Endothelial cell of umbilical vein (primary cell): Measurements from ENCODE around the gene CALML5. TPM values are rescaled to one million over a fixed set of nuclear protein-coding genes. Genes with fewer than 3 reads are reported as not detected.

ENCODE experiments used
- BruUV-seq: library from RNA; stranded (reverse); fragments of 400-500 nt; replicated peaks from 2 replicates; lab custom pipeline; 2021; lab: Mats Ljungman, UMichigan
- CTCF ChIA-PET: fragments of 300-600, 350-600 bp; sonication (Branson Sonifier 250); formaldehyde crosslinking; loops from one replicate; lab custom pipeline; 2021; ENCODE audit warnings: antibody characterized with exemption, inconsistent platforms; lab: Charles Lee
- POLR2A ChIA-PET: fragments of 300-600, 350-600 bp; sonication (Branson Sonifier 250); formaldehyde crosslinking; loops from one replicate; lab custom pipeline; 2021; ENCODE audit warnings: antibody characterized with exemption, inconsistent platforms; lab: Charles Lee
- DNase-seq: peaks from one replicate; pipeline ENCODE4 v3.0.0-alpha.2; 2011; ENCODE audit warnings: low read depth, low spot score
- FAIRE-seq: peaks from 2 replicates; lab custom pipeline; 2011; peaks lifted over from hg19 to GRCh38; lab: Jason Lieb, UNC
- H2AFZ ChIP-seq: 2 replicates; pipeline ENCODE4 v1.6.0; 2012; ENCODE audit warnings: low read depth, low read length, control low read depth, inconsistent platforms
- H3K27ac ChIP-seq: 2 replicates; pipeline ENCODE4 v1.5.1; 2011; ENCODE audit warnings: low read depth, mild to moderate bottlenecking, control low read depth, low read length, moderate library complexity; ENCODE audit not compliant: insufficient read depth
- H3K27me3 ChIP-seq, 2 experiments: 2 replicates each; pipeline versions ENCODE4 v1.6.0 to v1.6.1; 2011; ENCODE audit warnings: low read length in 2 of 2, mixed read lengths in 1 of 2; ENCODE audit not compliant: control insufficient read depth in 2 of 2, insufficient read depth in 2 of 2
- H3K36me3 ChIP-seq, 2 experiments: 2 replicates in 1 of 2; 3 replicates in 1 of 2; pipeline ENCODE4 v1.5.1; 2011; ENCODE audit warnings: low read length in 2 of 2, mild to moderate bottlenecking in 1 of 2, moderate library complexity in 1 of 2; ENCODE audit not compliant: control insufficient read depth in 2 of 2, insufficient read depth in 2 of 2; ENCODE audit errors: extremely low read depth in 1 of 2
- H3K4me1 ChIP-seq: 3 replicates; pipeline ENCODE4 v1.5.1; 2011; ENCODE audit warnings: mild to moderate bottlenecking, low read length; ENCODE audit not compliant: control insufficient read depth, insufficient read depth; ENCODE audit errors: extremely low read depth
- H3K4me2 ChIP-seq: 2 replicates; pipeline ENCODE4 v1.6.1; 2011; ENCODE audit warnings: low read length, control low read depth, mixed read lengths; ENCODE audit not compliant: insufficient read depth
- H3K4me3 ChIP-seq, 3 experiments: fragments of 200-600 bp in 1 of 3; sonication (generic), shearing (Covaris generic) in 1 of 3; replicated peaks in 1 of 3; 2 replicates each; pipeline ENCODE4 v1.5.1; 2011 to 2016; ENCODE audit warnings: control low read depth in 3 of 3, low read length in 3 of 3, mild to moderate bottlenecking in 2 of 3, inconsistent platforms in 1 of 3, low read depth in 1 of 3, moderate library complexity in 1 of 3; ENCODE audit not compliant: insufficient read depth in 1 of 3
- H3K79me2 ChIP-seq: 2 replicates; pipeline ENCODE4 v1.6.0; 2012; ENCODE audit warnings: low read length, inconsistent platforms; ENCODE audit not compliant: control insufficient read depth, insufficient read depth
- H3K9ac ChIP-seq: replicated peaks from 2 replicates; pipeline ENCODE3; 2011; ENCODE audit warnings: low read length, control low read depth; ENCODE audit not compliant: insufficient read depth; ENCODE audit errors: extremely low read depth
- H3K9me1 ChIP-seq: replicated peaks from 3 replicates; pipeline ENCODE4 v1.6.0; 2011; ENCODE audit warnings: mild to moderate bottlenecking, low read length; ENCODE audit not compliant: control insufficient read depth, insufficient read depth; ENCODE audit errors: extremely low read depth
- H3K9me3 ChIP-seq: replicated peaks from 2 replicates; pipeline ENCODE4 v1.5.1; 2012; ENCODE audit warnings: low read length, inconsistent platforms; ENCODE audit not compliant: control insufficient read depth, insufficient read depth
- H4K20me1 ChIP-seq: replicated peaks from 2 replicates; pipeline ENCODE3; 2011; ENCODE audit warnings: mild to moderate bottlenecking, low read length; ENCODE audit not compliant: control insufficient read depth, insufficient read depth; ENCODE audit errors: extremely low read depth
- EZH2 ChIP-seq: IDR thresholded peaks from 2 replicates; pipeline ENCODE4 v1.6.1; 2012; ENCODE audit warnings: borderline replicate concordance, low read depth, mild to moderate bottlenecking, moderate library complexity, low read length, inconsistent platforms; ENCODE audit not compliant: severe bottlenecking
- FOS ChIP-seq: IDR thresholded peaks from 2 replicates; pipeline ENCODE4 v1.6.1; 2011; ENCODE audit warnings: mild to moderate bottlenecking, low read length, moderate library complexity, borderline replicate concordance; ENCODE audit not compliant: insufficient read depth
- JUN ChIP-seq: IDR thresholded peaks from 2 replicates; pipeline ENCODE4 v1.6.1; 2011; ENCODE audit warnings: borderline replicate concordance, low read depth; ENCODE audit not compliant: insufficient read length, insufficient read depth
- POLR2AphosphoS5 ChIP-seq: IDR thresholded peaks from 2 replicates; pipeline ENCODE4 v1.6.1; 2012; ENCODE audit warnings: low read depth, mild to moderate bottlenecking, control low read depth, low read length, moderate library complexity; ENCODE audit not compliant: insufficient read depth
- dilution Hi-C: fragments of 300-500 bp; cut with MboI; formaldehyde crosslinking; loops from one replicate; pipeline ENCODE4 v1.15.0; 2019; ENCODE audit warnings: low sequenced_read_pairs; ENCODE audit not compliant: extremely low pct_ligation_motif_present
- intact Hi-C: fragments of 100-400 bp; cut with micrococcal nuclease; formaldehyde crosslinking; loops from one replicate; pipeline ENCODE4 v1.10.0; 2022
- polyA plus RNA-seq, 4 experiments: library from polyadenylated mRNA; depleted of rRNA in 3 of 4; stranded (reverse) in 3 of 4; unstranded in 1 of 4; fragments of >200 nt; gene quantifications; 2 replicates each; pipeline versions ENCODE4 v1.2.1 to v1.2.3, GENCODE V29; 2011 to 2012; ENCODE audit warnings: missing spikeins in 1 of 4
- total RNA-seq: library from RNA; stranded (reverse); gene quantifications from 2 replicates; pipeline ENCODE4 v1.2.3, GENCODE V29; 2021
- TF ChIP-seq, protein P1 (sequence below), 2 donors: IDR thresholded peaks; 1 replicate in 1 of 2; 2 replicates in 1 of 2; pipeline ENCODE4 v1.5.1; 2011; ENCODE audit warnings: low read length in 2 of 2, mild to moderate bottlenecking in 2 of 2, moderate library complexity in 2 of 2, control low read depth in 1 of 2, inconsistent platforms in 1 of 2, low read depth in 1 of 2; ENCODE audit not compliant: insufficient read depth in 1 of 2; ENCODE audit errors: extremely low read depth in 1 of 2
- TF ChIP-seq, protein P2 (sequence below): IDR thresholded peaks from 2 replicates; pipeline ENCODE4 v1.6.1; 2011; ENCODE audit not compliant: insufficient read depth, insufficient read length

Gene CALML5
- total and polyA plus RNA-seq, 2 donors (not counting 3 experiments of a cell fraction or from before 2014, with no cell fraction given): not detected

DNA sequence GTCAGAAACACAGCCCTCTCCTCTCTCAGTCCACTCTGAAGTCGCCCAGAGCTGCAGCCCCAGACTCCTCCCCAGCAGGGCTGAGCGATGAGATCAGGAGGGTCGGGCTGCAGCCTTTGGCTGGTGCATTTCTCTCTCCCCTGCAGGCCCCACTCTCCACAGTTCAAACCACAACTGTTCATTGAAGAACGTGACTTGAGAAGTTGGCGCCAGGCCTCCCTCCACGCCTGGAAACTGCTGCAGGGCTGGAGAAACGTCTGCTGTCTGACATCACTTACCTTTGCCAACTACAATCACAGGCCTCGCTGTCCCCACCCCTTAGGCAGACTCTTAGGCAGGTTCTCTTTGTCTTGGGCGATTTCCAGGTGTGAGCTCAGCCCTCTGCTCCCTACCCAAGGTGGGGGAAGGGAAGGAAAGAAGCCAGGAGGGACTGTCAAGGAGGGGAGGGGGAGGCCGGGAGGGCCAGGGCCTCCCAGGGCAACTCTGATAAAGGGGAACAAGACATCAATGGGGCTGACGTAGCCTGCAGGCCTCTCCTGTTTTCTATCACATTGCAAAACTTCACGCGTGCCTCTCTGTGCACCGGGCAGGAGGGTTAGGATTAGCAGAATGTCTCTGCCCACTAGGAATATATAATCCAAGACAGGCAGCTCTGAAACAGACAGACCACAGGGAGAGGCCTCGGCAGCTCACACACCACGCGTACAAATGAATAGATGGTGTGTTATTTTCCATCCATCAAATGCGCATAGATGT is 32.7 kb downstream of the CALML5 start:
- no peak overlapping the region for H3K4me2 ChIP-seq
- ChIA-PET CTCF (interaction anchor here (1.5 to 1.9 kb wide), 2 partner anchors 11 to 156 kb away, joined by 5 to 7 read pairs; no protein-coding TSS in a partner anchor), POLR2A (no interaction called here)
- intact Hi-C loops: no loop called here
- FAIRE-seq: no peak
- BruUV-seq: no TSS peak
- no peak for DNase-seq
- H3K9me1 ChIP-seq: no peaks in the 10 kb centered on the region
- no peaks in the 10 kb centered on the region for H4K20me1 ChIP-seq
- H3K27ac ChIP-seq: no peak overlapping the region
- H3K4me1 ChIP-seq: no peaks in the 10 kb centered on the region
- H3K9ac ChIP-seq: no peak overlapping the region
- no peaks in the 10 kb centered on the region for H3K36me3 ChIP-seq
- dilution Hi-C loops: no loop called here
- H2AFZ ChIP-seq: no peak overlapping the region
- H3K79me2 ChIP-seq: no peaks in the 10 kb centered on the region
- no peaks in the 10 kb centered on the region for H3K27me3 ChIP-seq
- TF ChIP-seq EZH2 (no peak), POLR2AphosphoS5 (no peak), FOS (no peak), JUN (no peak)
- TF ChIP-seq, protein P1, sequence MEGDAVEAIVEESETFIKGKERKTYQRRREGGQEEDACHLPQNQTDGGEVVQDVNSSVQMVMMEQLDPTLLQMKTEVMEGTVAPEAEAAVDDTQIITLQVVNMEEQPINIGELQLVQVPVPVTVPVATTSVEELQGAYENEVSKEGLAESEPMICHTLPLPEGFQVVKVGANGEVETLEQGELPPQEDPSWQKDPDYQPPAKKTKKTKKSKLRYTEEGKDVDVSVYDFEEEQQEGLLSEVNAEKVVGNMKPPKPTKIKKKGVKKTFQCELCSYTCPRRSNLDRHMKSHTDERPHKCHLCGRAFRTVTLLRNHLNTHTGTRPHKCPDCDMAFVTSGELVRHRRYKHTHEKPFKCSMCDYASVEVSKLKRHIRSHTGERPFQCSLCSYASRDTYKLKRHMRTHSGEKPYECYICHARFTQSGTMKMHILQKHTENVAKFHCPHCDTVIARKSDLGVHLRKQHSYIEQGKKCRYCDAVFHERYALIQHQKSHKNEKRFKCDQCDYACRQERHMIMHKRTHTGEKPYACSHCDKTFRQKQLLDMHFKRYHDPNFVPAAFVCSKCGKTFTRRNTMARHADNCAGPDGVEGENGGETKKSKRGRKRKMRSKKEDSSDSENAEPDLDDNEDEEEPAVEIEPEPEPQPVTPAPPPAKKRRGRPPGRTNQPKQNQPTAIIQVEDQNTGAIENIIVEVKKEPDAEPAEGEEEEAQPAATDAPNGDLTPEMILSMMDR (IDR thresholded peaks at IDR 0.05; ENCODE audit: extremely low read depth in 1 of 2, insufficient read depth in 1 of 2, low read depth in 1 of 2, low read length in 2 of 2): no peak
- TF ChIP-seq, protein P2, sequence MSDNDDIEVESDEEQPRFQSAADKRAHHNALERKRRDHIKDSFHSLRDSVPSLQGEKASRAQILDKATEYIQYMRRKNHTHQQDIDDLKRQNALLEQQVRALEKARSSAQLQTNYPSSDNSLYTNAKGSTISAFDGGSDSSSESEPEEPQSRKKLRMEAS: no peak
- no peak overlapping the region for H3K4me3 ChIP-seq
- H3K9me3 ChIP-seq: no peaks in the 10 kb centered on the region
